AML-193 (cell line): Measurements from ENCODE around the gene TSGA10IP.

Experiments
- DNase-seq, 2 experiments: peaks; one replicate each; lab custom pipeline; 2025; lab: John Stamatoyannopoulos, UW

Gene TSGA10IP

DNA sequence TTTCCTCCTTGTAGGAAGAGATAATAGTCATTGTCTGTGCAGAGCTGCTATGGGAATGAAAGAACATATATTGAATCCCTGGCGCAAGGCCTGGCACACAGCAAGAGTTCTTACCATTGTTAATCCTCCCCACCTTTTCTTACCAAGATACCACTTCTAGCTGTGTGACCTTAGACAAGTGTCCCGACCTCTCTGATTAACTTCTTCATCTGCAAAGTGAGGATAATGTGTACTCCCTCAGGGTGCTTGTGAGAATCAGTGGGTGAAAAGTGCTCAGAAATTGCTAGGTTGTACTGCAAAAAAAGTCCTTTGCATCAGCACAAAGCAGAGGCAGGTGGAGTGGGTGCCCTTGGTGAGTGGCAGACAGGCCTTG lies 62.8 kb downstream of the TSGA10IP start:
- DNase-seq = no peak

DNA sequence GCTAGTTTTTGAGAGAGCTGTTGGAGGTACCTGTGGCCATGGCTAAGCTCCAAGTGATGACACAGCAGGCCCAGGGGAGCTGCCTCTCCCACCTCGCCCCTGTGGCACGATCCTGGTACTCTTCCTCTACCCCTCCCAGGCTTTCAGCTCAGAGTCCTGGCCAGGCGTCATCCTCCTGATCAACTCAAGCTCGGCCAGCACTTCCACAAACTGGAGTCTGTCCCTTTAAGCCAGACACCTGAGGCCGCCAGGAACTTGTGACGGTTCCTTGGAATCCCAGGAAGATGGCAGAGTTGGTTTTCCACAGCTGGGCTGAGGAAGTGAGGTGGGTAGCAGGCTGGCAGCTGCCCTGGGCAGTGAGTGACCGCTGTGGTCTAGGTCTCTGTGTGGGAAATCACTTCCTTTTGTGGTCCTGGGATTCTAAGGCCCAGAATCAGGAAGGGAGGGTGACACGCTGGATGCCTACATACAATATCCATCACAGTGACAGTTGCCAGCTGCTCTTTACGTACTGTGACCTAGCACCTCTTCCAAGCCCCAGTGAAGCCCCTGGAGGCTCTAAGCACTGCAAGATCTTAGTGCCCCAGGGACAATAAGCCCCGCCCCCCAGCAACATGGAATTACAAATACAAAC lies 63.3 kb downstream of the TSGA10IP start:
- no peak for DNase-seq
